GM18867 (cell line): ENCODE measurements around the gene ATP11B.

Source experiments
- ATAC-seq: cut with Tn5 transposase; IDR thresholded peaks from one replicate; pipeline ENCODE4 v1.9.1; 2021; ENCODE audit warnings: mild to moderate bottlenecking, moderate library complexity; ENCODE audit not compliant: unreplicated experiment

The ATP11B gene

GRCh38 chr3:182947888-182948287 is 154.6 kb downstream of the ATP11B start:
- ATAC-seq, result no peak

DNA sequence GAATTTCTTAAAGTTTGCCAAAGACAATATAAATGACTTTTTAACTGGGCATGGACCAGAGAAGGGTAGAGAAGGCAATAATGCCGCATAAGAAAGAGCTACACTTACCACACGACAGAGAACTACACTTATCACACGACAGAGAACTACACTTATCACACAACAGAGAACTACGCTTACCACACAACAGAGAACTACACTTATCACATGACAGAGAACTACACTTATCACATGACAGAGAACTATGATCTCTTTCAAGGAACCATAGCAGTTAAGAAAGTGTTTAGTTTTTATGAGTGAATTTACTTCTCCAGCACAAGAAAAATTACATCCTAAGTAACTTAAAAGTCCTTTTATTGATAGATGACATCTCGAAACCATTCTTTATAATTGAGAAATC is 155.0 kb downstream of the ATP11B start:
- no peak for ATAC-seq

DNA sequence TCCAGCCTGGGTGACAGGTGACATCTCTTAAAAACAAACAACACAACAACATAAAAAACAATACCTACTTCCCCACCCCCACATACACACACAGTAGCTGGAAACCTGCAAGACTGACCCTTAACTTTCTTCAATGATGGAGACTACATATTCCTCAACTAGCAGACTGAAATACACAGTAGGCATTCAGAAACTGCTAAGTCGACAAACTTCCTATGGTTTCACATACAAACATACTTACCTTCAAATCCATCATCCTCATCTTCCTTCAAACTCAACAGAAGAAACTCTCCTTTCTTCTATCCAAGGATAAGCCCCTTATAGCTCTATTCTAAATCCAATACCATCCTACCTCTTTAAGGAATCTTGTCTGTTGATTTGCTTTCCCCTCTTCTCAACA is 156.4 kb downstream of the ATP11B start:
- ATAC-seq, result no peak

GRCh38 chr3:182954553-182955235 is 161.4 kb downstream of the ATP11B start:
- ATAC-seq, result peak; percentile 68

DNA sequence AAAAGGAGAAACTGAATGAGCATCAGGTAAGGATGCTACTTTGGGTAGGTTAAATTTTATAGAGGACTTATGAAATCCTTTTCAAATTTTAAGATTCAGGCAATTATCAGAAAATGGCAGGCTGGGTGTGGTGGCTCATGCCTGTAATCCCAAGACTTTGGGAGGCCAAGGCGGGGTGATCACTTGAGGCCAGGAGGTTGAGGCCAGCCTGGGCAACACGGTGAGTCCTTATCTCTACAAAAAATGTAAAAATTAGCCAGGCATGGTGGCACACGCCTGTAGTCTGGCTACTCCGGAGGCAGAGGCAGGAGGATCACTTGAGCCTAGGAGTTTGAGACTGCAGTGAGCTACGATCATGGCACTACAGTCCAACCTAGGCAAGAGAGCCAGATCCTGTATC is 163.9 kb downstream of the ATP11B start:
- ATAC-seq, result no peak

GRCh38 chr3:182957676-182958266 is 164.5 kb downstream of the ATP11B start:
- ATAC-seq, result no peak

- no peak for ATAC-seq
Observed at GRCh38 chr3:182959474-182960350, 166.4 kb downstream of the ATP11B start.

GRCh38 chr3:182962166-182962565 is 168.9 kb downstream of the ATP11B start:
- ATAC-seq, result no peak

- no peak for ATAC-seq
Observed at GRCh38 chr3:182964179-182964578, 170.9 kb downstream of the ATP11B start.

DNA sequence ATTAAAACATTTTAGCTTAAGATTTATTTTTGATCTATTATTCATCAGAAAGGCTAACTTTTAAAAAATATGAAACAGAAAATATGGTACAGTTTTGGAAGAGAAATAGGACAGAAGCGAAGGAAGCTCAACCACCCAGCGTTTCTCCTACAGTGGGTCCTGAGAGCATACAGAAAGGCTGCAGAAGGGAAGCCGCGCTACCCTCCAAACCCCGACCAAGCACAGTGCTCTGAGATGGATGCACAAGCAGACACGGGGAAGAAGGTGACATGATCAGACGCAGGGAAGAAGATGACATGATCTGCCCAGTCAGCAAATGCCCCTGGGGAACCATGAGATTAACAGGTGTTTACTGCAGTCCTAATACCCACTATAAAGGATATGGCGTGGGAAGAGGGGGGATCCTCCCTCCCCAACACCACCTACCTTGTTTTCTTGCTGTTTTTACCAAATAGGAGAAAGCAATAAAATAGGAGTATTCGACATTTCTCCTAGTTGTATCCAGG is 172.6 kb downstream of the ATP11B start:
- no peak for ATAC-seq

DNA sequence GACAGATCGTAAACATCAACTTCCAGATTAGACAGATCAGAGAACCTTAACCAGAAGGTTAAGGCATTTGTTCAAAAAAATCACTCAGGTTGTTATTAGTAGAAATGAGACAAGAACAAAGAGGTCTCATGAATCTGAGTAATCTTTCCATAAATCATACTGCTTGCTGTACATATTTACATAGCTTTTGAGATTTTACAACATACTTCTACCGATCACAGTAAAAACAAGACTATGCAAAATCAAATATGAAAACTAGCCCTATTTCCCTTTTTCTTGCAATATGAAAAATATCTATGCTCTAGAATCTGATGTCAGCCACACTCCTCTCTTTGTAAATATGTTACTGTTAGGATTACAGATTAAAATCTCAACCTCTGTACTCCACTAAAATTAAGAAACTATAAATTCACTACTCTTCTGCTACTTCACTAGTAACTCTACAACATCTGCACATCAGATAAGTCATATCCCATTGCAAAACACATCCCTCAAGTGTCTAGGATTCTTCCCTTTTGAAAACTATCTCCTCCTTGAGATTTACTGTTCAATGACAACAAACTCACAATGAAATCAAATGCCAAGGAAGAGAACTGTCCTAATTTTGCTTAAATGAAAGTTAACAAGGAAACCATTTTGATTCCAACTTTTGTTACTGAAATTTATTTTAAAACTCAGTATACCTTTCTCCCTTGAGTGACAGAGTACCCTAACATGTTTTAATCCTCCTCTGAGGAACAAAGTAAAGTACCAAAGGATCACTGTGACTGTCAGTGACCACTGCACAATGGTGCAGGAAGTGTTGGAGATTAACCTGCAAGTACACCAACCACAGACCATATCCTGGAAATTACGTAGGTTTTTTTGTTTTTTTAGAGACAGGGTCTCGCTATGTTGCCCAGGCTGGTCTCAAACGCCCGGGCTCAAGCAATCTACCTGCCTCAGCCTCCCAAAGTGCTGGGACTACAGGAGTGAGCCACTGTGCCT is 174.2 kb downstream of the ATP11B start:
- ATAC-seq, result peak; percentile 63

DNA sequence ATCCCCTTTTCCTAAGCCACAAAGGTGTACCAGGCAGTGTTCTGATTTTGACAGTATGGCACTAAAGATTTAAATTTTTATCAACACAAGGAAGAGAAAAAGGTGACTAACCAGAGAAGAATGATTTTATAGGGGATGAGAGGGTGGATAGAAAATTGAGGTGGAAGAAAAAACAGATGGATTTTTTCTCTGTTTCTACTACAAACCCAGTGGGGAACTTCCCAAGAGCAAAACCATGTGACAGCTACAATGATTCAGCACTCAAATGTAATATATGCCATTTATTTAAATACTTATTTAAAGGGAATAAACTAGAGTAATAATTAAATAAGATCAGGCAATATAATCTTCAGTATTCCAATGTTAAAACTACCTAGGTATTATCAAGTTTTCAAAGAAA is 176.0 kb downstream of the ATP11B start:
- ATAC-seq, result no peak

DNA sequence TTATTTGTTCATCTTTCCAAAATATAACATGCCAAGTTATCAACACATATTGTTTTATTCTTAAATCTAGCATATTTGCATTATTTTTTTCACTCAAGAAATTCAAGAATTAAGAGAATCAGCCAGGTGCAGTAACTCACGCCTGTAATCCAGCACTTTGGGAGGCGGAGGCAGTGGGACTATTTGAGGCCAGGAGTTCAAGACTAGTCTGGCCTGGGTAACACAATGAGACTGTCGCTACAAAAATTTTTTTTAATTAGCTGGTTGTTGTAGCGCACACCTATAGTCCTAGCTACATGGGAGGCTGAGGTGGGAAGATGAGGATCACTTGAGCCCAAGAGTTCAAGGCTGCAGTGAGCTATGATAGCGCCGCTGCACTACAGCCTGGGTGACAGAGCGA is 176.5 kb downstream of the ATP11B start:
- ATAC-seq, result no peak

DNA sequence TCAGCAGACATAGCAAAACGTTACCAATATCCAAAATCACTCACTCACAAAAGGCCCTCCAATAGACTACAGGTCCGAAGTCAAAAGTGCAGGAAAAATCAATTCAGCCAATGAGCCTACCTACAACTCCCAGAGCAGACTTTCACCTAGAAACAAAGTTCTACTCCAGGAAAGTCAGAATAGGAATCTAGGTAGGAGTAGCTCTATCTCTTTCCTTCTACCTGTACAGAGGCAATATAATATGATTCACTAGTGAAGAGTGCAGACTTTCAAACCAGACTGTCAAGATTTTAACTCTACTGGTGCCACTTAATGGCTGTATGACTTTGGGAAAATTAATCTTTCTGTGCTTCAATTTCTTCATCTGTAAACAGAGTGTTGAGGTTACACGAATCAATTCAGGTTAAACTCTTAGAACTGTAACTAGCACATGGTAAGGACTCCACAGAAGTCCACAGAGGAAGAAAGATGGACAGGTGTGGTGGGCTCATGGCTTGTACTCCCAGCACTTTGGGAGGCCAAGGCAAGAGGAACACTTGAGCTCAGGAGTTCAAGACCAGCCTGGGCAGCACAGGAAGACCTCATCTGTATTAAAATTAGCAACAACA is 177.6 kb downstream of the ATP11B start:
- no peak for ATAC-seq
